B cell (primary cell): Measurements from ENCODE around the gene RBMS3. TPM values are rescaled to one million over a fixed set of nuclear protein-coding genes. Genes with fewer than 3 reads are reported as not detected.

ENCODE experiments used
- ATAC-seq: fragments of 200-7000 bp; cut with Tn5 transposase; one replicate; pipeline ENCODE4 v1.10.0; 2021; ENCODE audit warnings: low read depth, mild to moderate bottlenecking, moderate number of reproducible peaks, moderate library complexity
- CTCF ChIA-PET: fragments of 350-600 bp; sonication (Branson Sonifier 250); formaldehyde crosslinking; loops from one replicate; lab custom pipeline; 2021; ENCODE audit warnings: antibody characterized with exemption, inconsistent platforms; lab: Charles Lee
- POLR2A ChIA-PET: fragments of 350-600 bp; sonication (Branson Sonifier 250); formaldehyde crosslinking; loops from one replicate; lab custom pipeline; 2021; ENCODE audit warnings: antibody characterized with exemption; lab: Charles Lee
- DNase-seq: peaks from one replicate; pipeline ENCODE4 v3.0.0; 2013
- H2AFZ ChIP-seq: 2 replicates; pipeline ENCODE4 v1.6.1; 2012; ENCODE audit warnings: mild to moderate bottlenecking, low read depth, low read length; ENCODE audit not compliant: insufficient read depth, poor library complexity, severe bottlenecking
- H3K27ac ChIP-seq, 2 donors: 1 replicate in 1 of 2; 2 replicates in 1 of 2; pipeline ENCODE4 v1.5.1; 2012 to 2013; ENCODE audit warnings: low read length in 2 of 2, mild to moderate bottlenecking in 2 of 2, moderate library complexity in 1 of 2
- H3K27me3 ChIP-seq, 4 experiments: fragments of 200-600 bp in 1 of 4; sonication (generic) in 1 of 4; replicated peaks in 1 of 4; 1 replicate in 2 of 4; 2 replicates in 2 of 4; pipeline versions ENCODE4 v1.6.1 to v1.7.0; 2013 to 2016; ENCODE audit warnings: low read length in 3 of 4, mild to moderate bottlenecking in 2 of 4, mixed read lengths in 1 of 4, moderate library complexity in 1 of 4; ENCODE audit not compliant: insufficient read depth in 4 of 4, control insufficient read depth in 3 of 4; ENCODE audit errors: control extremely low read depth in 1 of 4
- H3K36me3 ChIP-seq, 2 experiments: replicated peaks in 1 of 2; 1 replicate in 1 of 2; 2 replicates in 1 of 2; pipeline versions ENCODE4 v1.6.1 to v1.7.1; 2013; ENCODE audit warnings: low read length in 1 of 2; ENCODE audit not compliant: insufficient read depth in 2 of 2, control insufficient read depth in 1 of 2; ENCODE audit errors: control extremely low read depth in 1 of 2, extremely low read depth in 1 of 2
- H3K4me1 ChIP-seq, 2 donors: fragments of 200-600 bp in 1 of 2; sonication (generic) in 1 of 2; 1 replicate in 1 of 2; 2 replicates in 1 of 2; pipeline versions ENCODE4 v1.5.1 to v1.6.1; 2013 to 2017; ENCODE audit warnings: low read length in 2 of 2; ENCODE audit not compliant: control insufficient read depth in 2 of 2, insufficient read depth in 2 of 2
- H3K4me2 ChIP-seq: replicated peaks from 2 replicates; pipeline ENCODE3; 2012; ENCODE audit warnings: mild to moderate bottlenecking, low read depth, low read length; ENCODE audit not compliant: poor library complexity, severe bottlenecking
- H3K4me3 ChIP-seq, 5 experiments: fragments of 200-600 bp in 1 of 5; sonication (generic) in 1 of 5; 1 replicate in 3 of 5; 2 replicates in 2 of 5; pipeline versions ENCODE4 v1.5.1 to v1.7.0; 2011 to 2016; ENCODE audit warnings: low read length in 4 of 5, mild to moderate bottlenecking in 4 of 5, low read depth in 2 of 5, control low read depth in 1 of 5, moderate library complexity in 1 of 5; ENCODE audit not compliant: insufficient read depth in 1 of 5; ENCODE audit errors: control extremely low read depth in 1 of 5, extremely low read depth in 1 of 5
- H3K79me2 ChIP-seq: fragments of 200-600 bp; sonication (generic); one replicate; pipeline ENCODE4 v1.6.0; 2016; ENCODE audit warnings: low read length; ENCODE audit not compliant: control insufficient read depth, insufficient read depth
- H3K9ac ChIP-seq: fragments of 200-600 bp; sonication (generic); 2 replicates; pipeline ENCODE4 v1.6.1; 2017; ENCODE audit warnings: mild to moderate bottlenecking, low read length, moderate library complexity
- H3K9me3 ChIP-seq, 3 donors: one replicate each; pipeline versions ENCODE4 v1.6.1 to v1.7.1; 2013; ENCODE audit warnings: low read length in 2 of 3; ENCODE audit not compliant: control insufficient read depth in 2 of 3, insufficient read depth in 1 of 3; ENCODE audit errors: control extremely low read depth in 1 of 3
- H4K20me1 ChIP-seq: 2 replicates; pipeline ENCODE4 v1.6.0; 2012; ENCODE audit warnings: mild to moderate bottlenecking, low read length; ENCODE audit not compliant: insufficient read depth, control insufficient read depth, poor library complexity, severe bottlenecking
- H3K27ac Mint-ChIP-seq: one replicate; pipeline ENCODE4 v1.8.0; 2021; ENCODE audit warnings: mixed read lengths
- H3K27me3 Mint-ChIP-seq: one replicate; pipeline ENCODE4 v1.8.0; 2021; ENCODE audit warnings: mixed read lengths
- H3K4me1 Mint-ChIP-seq: one replicate; pipeline ENCODE4 v1.8.0; 2021; ENCODE audit warnings: mixed read lengths
- H3K4me3 Mint-ChIP-seq: one replicate; pipeline ENCODE4 v1.8.0; 2021; ENCODE audit warnings: mixed read lengths
- H3K9me3 Mint-ChIP-seq: one replicate; pipeline ENCODE4 v1.8.0; 2022; ENCODE audit warnings: mixed read lengths; ENCODE audit not compliant: insufficient read depth
- CTCF ChIP-seq: fragments of 200-600 bp; IDR thresholded peaks from one replicate; pipeline ENCODE4 v1.8.0; 2022; ENCODE audit warnings: antibody characterized with exemption, mild to moderate bottlenecking
- EZH2 ChIP-seq: IDR thresholded peaks from 2 replicates; pipeline ENCODE4 v1.6.1; 2012; ENCODE audit warnings: borderline replicate concordance, low read depth, mild to moderate bottlenecking, moderate library complexity, low read length; ENCODE audit not compliant: insufficient read depth, poor library complexity, severe bottlenecking
- WGBS: methylation state at CpG from one replicate; pipeline ENCODE4 v1.1.5; 2013; ENCODE audit warnings: missing lambda C conversion rate; ENCODE audit not compliant: insufficient coverage; 5-methylcytosine and 5-hydroxymethylcytosine counted together
- intact Hi-C: fragments of 100-400 bp; cut with micrococcal nuclease; formaldehyde crosslinking; loops from one replicate; pipeline ENCODE4 v1.10.0; 2022
- polyA plus RNA-seq: library from polyadenylated mRNA; depleted of rRNA; stranded (reverse); fragments of >200 nt; gene quantifications from 2 replicates; pipeline ENCODE4 v1.2.3, GENCODE V29; 2012
- total RNA-seq, 2 donors: library from RNA; stranded (reverse); fragments of 120-200 nt in 1 of 2; gene quantifications; 1 replicate in 1 of 2; 2 replicates in 1 of 2; pipeline versions ENCODE4 v1.2.3 to v1.2.4, GENCODE V29; 2013 to 2022

Gene RBMS3
- total and polyA plus RNA-seq, 2 donors (not counting 1 experiment from before 2014, with no cell fraction given) = not detected

GRCh38 chr3:29406291-29406832, 125.5 kb downstream of the RBMS3 start:
- Mint-ChIP-seq H3K27ac (no peak overlapping the region), H3K4me3 (no peak overlapping the region), H3K27me3 (no peaks in the 10 kb centered on the region), H3K4me1 (peaks cover 4% of the 10 kb centered on the region), H3K9me3 (no peaks in the 10 kb centered on the region)
- POLR2A ChIA-PET = no interaction called here
- intact Hi-C loops = no loop called here
- Histone ChIP-seq H3K9ac (no peak overlapping the region), H3K4me3 (no peak overlapping the region), H3K36me3 (no peaks in the 10 kb centered on the region), H3K4me1 (peaks cover 1 to 4% of the 10 kb centered on the region in 2 donors), H3K4me2 (no peak overlapping the region), H3K9me3 (no peaks in the 10 kb centered on the region), H3K79me2 (no peaks in the 10 kb centered on the region), H3K27ac (no peak overlapping the region), H3K27me3 (no peaks in the 10 kb centered on the region), H4K20me1 (no peaks in the 10 kb centered on the region), H2AFZ (no peak overlapping the region)
- ATAC-seq (no peak), DNase-seq (no peak)
- no CpG with 5 or more reads among the region's 1 CpG for WGBS
- CTCF ChIA-PET = no interaction called here
- TF ChIP-seq EZH2 (no peak), CTCF (no peak)

- no peak overlapping the region for H3K9ac ChIP-seq
- no peaks in the 10 kb centered on the region for H3K79me2 ChIP-seq
- H2AFZ ChIP-seq = no peak overlapping the region
- peaks cover 5 to 14% of the 10 kb centered on the region in 2 donors for H3K4me1 ChIP-seq
- no peak overlapping the region for H3K4me3 ChIP-seq
- DNase-seq = no peak
- Mint-ChIP-seq H3K27me3 (no peaks in the 10 kb centered on the region), H3K4me3 (no peak overlapping the region), H3K4me1 (peaks cover 10% of the 10 kb centered on the region), H3K9me3 (no peaks in the 10 kb centered on the region), H3K27ac (no peak overlapping the region)
- H3K9me3 ChIP-seq = no peaks in the 10 kb centered on the region
- ATAC-seq = no peak
- intact Hi-C loops = no loop called here
- WGBS = no CpG with 5 or more reads among the region's 3 CpGs
- no peaks in the 10 kb centered on the region for H4K20me1 ChIP-seq
- no peak for TF ChIP-seq EZH2
- no peak for TF ChIP-seq CTCF
- CTCF ChIA-PET = no interaction called here
- POLR2A ChIA-PET = no interaction called here
- H3K27ac ChIP-seq = no peak overlapping the region
- H3K36me3 ChIP-seq = no peaks in the 10 kb centered on the region
- no peak overlapping the region for H3K4me2 ChIP-seq
- no peaks in the 10 kb centered on the region for H3K27me3 ChIP-seq
These were observed 127.8 kb downstream of the RBMS3 start for GRCh38 chr3:29408676-29409075.
